Testis (tissue), 3 donors: ENCODE results near the gene CBR4. TPM values are rescaled to one million over a fixed set of nuclear protein-coding genes. Genes with fewer than 3 reads are reported as not detected.
"Not testable (repeated sequence)": the region's sequence is repeated elsewhere in the genome, so short reads cannot be mapped to it uniquely, and the experiment has no call there.

Experiments
- DNase-seq: peaks from one replicate; pipeline ENCODE4 v3.0.0-alpha.2; 2019
- H3K27ac ChIP-seq, 2 donors: fragments of 200-600 bp; sonication (generic); one replicate each; pipeline ENCODE4 v1.5.1; 2019
- H3K27me3 ChIP-seq: fragments of 200-600 bp; sonication (generic); one replicate; pipeline ENCODE4 v1.5.1; 2019
- H3K36me3 ChIP-seq: fragments of 200-600 bp; sonication (generic); one replicate; pipeline ENCODE4 v1.5.1; 2017; ENCODE audit warnings: low read depth; ENCODE audit errors: missing control alignments
- H3K4me1 ChIP-seq: fragments of 200-600 bp; sonication (generic); one replicate; pipeline ENCODE4 v1.5.1; 2019
- H3K4me3 ChIP-seq, 2 donors: fragments of 200-600 bp; sonication (generic); one replicate each; pipeline ENCODE4 v1.5.1; 2017 to 2019
- H3K9me3 ChIP-seq: fragments of 200-600 bp; sonication (generic); one replicate; pipeline ENCODE4 v1.5.1; 2017
- POLR2A ChIP-seq: fragments of 450-650 bp; IDR thresholded peaks from one replicate; pipeline ENCODE4 v1.6.1; 2017; ENCODE audit warnings: antibody characterized with exemption, mild to moderate bottlenecking, moderate library complexity
- WGBS, 2 donors: methylation state at CpG; one replicate each; pipeline ENCODE4 v1.1.5; 2018; 5-methylcytosine and 5-hydroxymethylcytosine counted together
- intact Hi-C: fragments of 100-400 bp; cut with DNase I; formaldehyde crosslinking; loops from one replicate; pipeline ENCODE4 v1.15.1; 2023; ENCODE audit warnings: low total_unique reads
- polyA plus RNA-seq: library from polyadenylated mRNA; stranded (reverse); fragments of 350-450 nt; fragmentation: Illumina TruSeq; extraction: RNeasy Lipid Tissue Mini Kit (QIAGEN cat#74804); gene quantifications from one replicate; pipeline ENCODE4 v1.2.3, GENCODE V29; 2014; ENCODE audit warnings: low read depth, low replicate concordance; ENCODE audit not compliant: insufficient read depth
- small RNA-seq, 2 donors: library from RNA; depleted of rRNA; stranded (forward); fragments of <200 nt; gene quantifications; one replicate each; pipeline ENCODE3, GENCODE V24; 2016
- total RNA-seq, 2 donors: library from RNA; depleted of rRNA; stranded (reverse); fragments of >200 nt; gene quantifications; one replicate each; pipeline ENCODE4 v1.2.3, GENCODE V29; 2016
- TF ChIP-seq, protein P1 (sequence below), 3 experiments: fragments of 450-650 bp in 2 of 3; fragments of 200-600 bp in 1 of 3; sonication (generic) in 1 of 3; IDR thresholded peaks; one replicate each; pipeline ENCODE4 v1.5.1; 2016 to 2019; ENCODE audit warnings: antibody characterized with exemption in 3 of 3, mild to moderate bottlenecking in 2 of 3, moderate library complexity in 1 of 3

CBR4 gene
- total and polyA plus RNA-seq, 3 donors from 2014 or later = 14.0 to 36.4 (median 27.7) TPM

DNA sequence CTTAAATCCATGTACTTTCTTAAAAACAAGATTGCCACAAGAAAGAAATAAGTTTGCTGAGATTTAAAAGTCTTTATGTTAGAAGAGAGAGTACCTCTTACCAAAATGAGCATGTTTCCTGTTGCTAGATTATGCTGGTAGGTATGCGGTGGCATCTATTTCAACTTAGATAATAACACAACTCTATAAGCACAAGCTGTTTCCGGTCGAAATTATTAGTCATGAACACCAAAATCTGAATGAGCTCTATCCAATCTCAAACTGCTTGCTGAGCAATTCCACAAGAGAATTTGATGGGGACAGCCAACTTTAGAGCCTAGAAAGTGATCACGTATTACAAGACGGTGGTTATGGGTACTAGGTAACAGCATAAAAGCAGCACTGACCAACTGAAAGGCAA is 49.3 kb downstream of the CBR4 start:
- H3K36me3 ChIP-seq = no peaks in the 10 kb centered on the region
- no peaks in the 10 kb centered on the region for H3K4me1 ChIP-seq
- H3K27me3 ChIP-seq = no peaks in the 10 kb centered on the region
- TF ChIP-seq, protein P1, sequence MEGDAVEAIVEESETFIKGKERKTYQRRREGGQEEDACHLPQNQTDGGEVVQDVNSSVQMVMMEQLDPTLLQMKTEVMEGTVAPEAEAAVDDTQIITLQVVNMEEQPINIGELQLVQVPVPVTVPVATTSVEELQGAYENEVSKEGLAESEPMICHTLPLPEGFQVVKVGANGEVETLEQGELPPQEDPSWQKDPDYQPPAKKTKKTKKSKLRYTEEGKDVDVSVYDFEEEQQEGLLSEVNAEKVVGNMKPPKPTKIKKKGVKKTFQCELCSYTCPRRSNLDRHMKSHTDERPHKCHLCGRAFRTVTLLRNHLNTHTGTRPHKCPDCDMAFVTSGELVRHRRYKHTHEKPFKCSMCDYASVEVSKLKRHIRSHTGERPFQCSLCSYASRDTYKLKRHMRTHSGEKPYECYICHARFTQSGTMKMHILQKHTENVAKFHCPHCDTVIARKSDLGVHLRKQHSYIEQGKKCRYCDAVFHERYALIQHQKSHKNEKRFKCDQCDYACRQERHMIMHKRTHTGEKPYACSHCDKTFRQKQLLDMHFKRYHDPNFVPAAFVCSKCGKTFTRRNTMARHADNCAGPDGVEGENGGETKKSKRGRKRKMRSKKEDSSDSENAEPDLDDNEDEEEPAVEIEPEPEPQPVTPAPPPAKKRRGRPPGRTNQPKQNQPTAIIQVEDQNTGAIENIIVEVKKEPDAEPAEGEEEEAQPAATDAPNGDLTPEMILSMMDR (IDR thresholded peaks at IDR 0.05) = no peak
- no peak for TF ChIP-seq POLR2A
- H3K4me3 ChIP-seq = no peak overlapping the region
- 97% methylated on average over 5 of the region's 5 CpGs for WGBS, 2 donors
- intact Hi-C loops = no loop called here
- no peaks in the 10 kb centered on the region for H3K9me3 ChIP-seq
- no peak overlapping the region for H3K27ac ChIP-seq
- DNase-seq = no peak

DNA sequence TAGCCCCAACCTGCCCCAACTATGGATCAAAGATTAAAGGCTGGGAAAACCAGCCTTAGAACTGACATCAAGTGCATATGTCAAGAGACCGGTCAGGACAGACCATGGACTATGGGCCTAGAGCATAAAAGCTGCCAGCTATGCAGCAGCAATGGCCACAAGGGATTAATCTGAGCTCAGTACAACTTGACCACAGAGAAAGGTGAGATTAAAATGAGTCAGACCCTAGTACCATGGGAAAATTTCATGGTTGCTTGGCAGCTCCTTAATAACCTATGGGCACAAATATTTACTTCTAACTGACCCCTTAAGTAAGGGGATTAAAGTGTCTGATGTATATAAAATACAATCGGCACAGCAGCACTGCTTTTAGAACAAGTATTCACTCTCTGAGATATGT is 54.4 kb downstream of the CBR4 start:
- no peak overlapping the region for H3K27ac ChIP-seq
- no peaks in the 10 kb centered on the region for H3K27me3 ChIP-seq
- H3K4me1 ChIP-seq = no peaks in the 10 kb centered on the region
- 87 to 92% methylated on average over 2 of the region's 2 CpGs for WGBS, 2 donors
- TF ChIP-seq, protein P1 (IDR thresholded peaks at IDR 0.05) = no peak
- TF ChIP-seq POLR2A = no peak
- no peak for DNase-seq
- intact Hi-C loops = no loop called here
- H3K36me3 ChIP-seq = no peaks in the 10 kb centered on the region
- no peak overlapping the region for H3K4me3 ChIP-seq
- H3K9me3 ChIP-seq = no peaks in the 10 kb centered on the region

DNA sequence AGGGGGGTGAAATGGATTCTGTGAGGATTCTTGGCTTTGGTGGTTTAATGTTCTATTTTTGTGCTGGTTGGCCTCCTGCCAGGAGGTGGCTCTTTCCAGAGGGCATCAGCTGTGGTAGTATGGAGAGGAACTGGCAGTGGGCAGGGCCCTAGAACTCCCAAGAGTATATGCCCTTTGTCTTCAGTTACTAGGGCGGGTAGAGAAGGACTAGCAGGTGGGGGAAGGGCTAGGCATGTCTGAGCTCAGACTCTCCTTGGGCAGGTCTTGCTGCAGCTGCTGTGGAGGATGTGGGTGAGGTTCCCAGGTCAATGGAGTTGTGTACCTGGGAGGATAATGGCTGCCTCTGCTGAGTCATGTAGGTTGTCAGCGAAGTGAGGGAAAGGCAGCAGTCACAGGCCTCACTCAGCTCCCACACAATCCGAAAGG is 57.2 kb downstream of the CBR4 start:
- H3K9me3 ChIP-seq, DNase-seq, H3K4me3 ChIP-seq, H3K4me1 ChIP-seq, H3K36me3 ChIP-seq, H3K27me3 ChIP-seq, intact Hi-C loops, H3K27ac ChIP-seq: not testable (repeated sequence)
- 88 to 100% methylated on average over 2 to 3 of the region's 3 CpGs for WGBS, 2 donors

DNA sequence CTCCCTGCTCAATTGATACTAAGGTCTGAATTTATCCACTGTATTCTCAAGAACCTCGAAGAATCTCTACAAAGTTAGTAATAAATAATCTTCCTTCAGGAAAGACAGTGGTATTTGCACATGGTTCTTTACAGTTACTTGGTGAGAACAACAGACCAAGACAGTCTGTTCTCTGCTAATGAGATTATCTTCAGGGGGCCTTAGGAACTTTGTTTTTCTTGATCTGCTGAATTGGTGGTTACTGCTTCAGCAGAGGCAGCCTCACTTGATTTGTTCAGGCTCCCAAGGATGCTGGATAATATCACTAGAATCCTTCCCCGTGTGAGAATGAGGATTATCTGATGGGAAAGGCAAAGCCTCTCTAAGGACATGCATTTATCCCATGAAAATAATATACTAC is 64.8 kb downstream of the CBR4 start:
- no peak for DNase-seq
- Histone ChIP-seq H3K27me3 (no peaks in the 10 kb centered on the region), H3K4me1 (no peaks in the 10 kb centered on the region), H3K9me3 (no peaks in the 10 kb centered on the region), H3K4me3 (no peak overlapping the region), H3K27ac (no peak overlapping the region), H3K36me3 (no peaks in the 10 kb centered on the region)
- TF ChIP-seq, protein P1 (IDR thresholded peaks at IDR 0.05) = no peak
- TF ChIP-seq POLR2A = no peak
- intact Hi-C loops = no loop called here
- WGBS, 2 donors = 30 to 57% methylated on average over 2 of the region's 2 CpGs

DNA sequence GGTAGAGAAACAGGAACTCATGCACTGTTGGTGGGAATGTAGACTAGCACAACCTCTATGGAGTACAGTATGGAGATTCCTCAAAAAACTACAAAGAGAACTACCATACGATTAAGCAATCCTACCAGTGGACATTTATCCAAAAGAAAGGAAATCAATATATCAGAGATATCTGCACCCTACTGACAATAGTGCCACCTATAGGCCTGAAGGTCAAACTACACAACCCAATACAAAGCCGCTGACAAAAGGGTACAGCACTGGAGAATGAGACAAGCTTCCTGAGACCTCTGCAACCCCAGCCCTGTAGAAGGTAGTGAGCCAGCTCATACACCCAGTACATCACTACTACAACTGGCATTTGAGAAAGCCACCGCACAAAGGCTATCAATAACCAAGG is 67.1 kb downstream of the CBR4 start:
- Histone ChIP-seq H3K4me1 (no peaks in the 10 kb centered on the region), H3K9me3 (no peaks in the 10 kb centered on the region), H3K4me3 (no peak overlapping the region), H3K27ac (no peak overlapping the region), H3K36me3 (no peaks in the 10 kb centered on the region), H3K27me3 (no peaks in the 10 kb centered on the region)
- TF ChIP-seq, protein P1 (IDR thresholded peaks at IDR 0.05) = peak in 2 of 3 experiments; percentile 15 to 55
- no peak for TF ChIP-seq POLR2A
- intact Hi-C loops = no loop called here
- no peak for DNase-seq
- WGBS, 2 donors = 64 to 91% methylated on average over 3 of the region's 3 CpGs

Small RNAs within 50 kb of the gene (small RNA-seq; reads per million reads assigned to genes)
- gene RNY4P17 = 0.09 to 1.0 reads per million in 2 donors
